ENCODE measurements around the gene SCIMP.
"Not testable (repeated sequence)": the region's sequence is repeated elsewhere in the genome, so short reads cannot be mapped to it uniquely, and the experiment has no call there.

SCIMP gene

GRCh38 chr17:5236938-5237540, 2.4 kb upstream of the SCIMP start:
- no peak for DNase-seq (ENCODE audit: low read depth)
- H3K4me3 ChIP-seq (ENCODE audit: low read length): no peak overlapping the region
- TF ChIP-seq CTCF (conservative IDR thresholded peaks at IDR 0.05; ENCODE audit: low read length): no peak

- not testable (repeated sequence) for H3K4me3 ChIP-seq (ENCODE audit: low read length); DNase-seq (ENCODE audit: low read depth)
Measured at GRCh38 chr17:5233492-5233891, 1.2 kb downstream of the SCIMP start.

GRCh38 chr17:5226940-5227878, 7.5 kb downstream of the SCIMP start:
- TF ChIP-seq CTCF (conservative IDR thresholded peaks at IDR 0.05; ENCODE audit: low read length): no peak
- no peak overlapping the region for H3K4me3 ChIP-seq (ENCODE audit: low read length)
- no peak for DNase-seq (ENCODE audit: low read depth)

GRCh38 chr17:5225668-5226457, 8.8 kb downstream of the SCIMP start:
- no peak overlapping the region for H3K4me3 ChIP-seq (ENCODE audit: low read length)
- TF ChIP-seq CTCF (conservative IDR thresholded peaks at IDR 0.05; ENCODE audit: low read length): no peak
- no peak for DNase-seq (ENCODE audit: low read depth)

GRCh38 chr17:5221912-5222311, 12.7 kb downstream of the SCIMP start:
- not testable (repeated sequence) for H3K4me3 ChIP-seq (ENCODE audit: low read length); DNase-seq (ENCODE audit: low read depth)

- no peak overlapping the region for H3K4me3 ChIP-seq (ENCODE audit: low read length)
- no peak for TF ChIP-seq CTCF (conservative IDR thresholded peaks at IDR 0.05; ENCODE audit: low read length)
Measured at GRCh38 chr17:5220074-5220473, 14.6 kb downstream of the SCIMP start.

GRCh38 chr17:5219536-5219935, 15.1 kb downstream of the SCIMP start:
- no peak for TF ChIP-seq CTCF (conservative IDR thresholded peaks at IDR 0.05; ENCODE audit: low read length)
- H3K4me3 ChIP-seq (ENCODE audit: low read length): no peak overlapping the region
- no peak for DNase-seq (ENCODE audit: low read depth)

More at GRCh38 chr17:5220074-5220473, 14.6 kb downstream of the SCIMP start:
- no peak for DNase-seq (ENCODE audit: low read depth)

- H3K4me3 ChIP-seq (ENCODE audit: low read length); DNase-seq (ENCODE audit: low read depth): not testable (repeated sequence)
Measured at GRCh38 chr17:5217562-5217961, 17.1 kb downstream of the SCIMP start.
